Activated naive CD4-positive, alpha-beta T cell treated with anti-CD3 and anti-CD28 coated beads, Interleukin-2, amount 50 U/mL, for 24 hours (primary cell): ENCODE results near the gene OSBPL1A.

Source experiments
- H3K27ac Mint-ChIP-seq: one replicate; pipeline ENCODE4 v1.8.0; 2021; ENCODE audit warnings: mild to moderate bottlenecking, mixed read lengths
- H3K27me3 Mint-ChIP-seq: one replicate; pipeline ENCODE4 v1.8.0; 2021; ENCODE audit warnings: mixed read lengths
- H3K36me3 Mint-ChIP-seq: one replicate; pipeline ENCODE4 v1.8.0; 2021; ENCODE audit warnings: mixed read lengths
- H3K4me1 Mint-ChIP-seq: one replicate; pipeline ENCODE4 v1.8.0; 2021; ENCODE audit warnings: mixed read lengths
- H3K4me3 Mint-ChIP-seq: one replicate; pipeline ENCODE4 v1.8.0; 2021; ENCODE audit warnings: mild to moderate bottlenecking, mixed read lengths
- H3K9me3 Mint-ChIP-seq: one replicate; pipeline ENCODE4 v1.8.0; 2021; ENCODE audit warnings: mixed read lengths

OSBPL1A gene

GRCh38 chr18:24208270-24209035, 189.2 kb downstream of the OSBPL1A start:
- H3K4me1 Mint-ChIP-seq: no peaks in the 10 kb centered on the region
- H3K36me3 Mint-ChIP-seq: no peaks in the 10 kb centered on the region
- H3K4me3 Mint-ChIP-seq: no peak overlapping the region
- H3K27ac Mint-ChIP-seq: no peak overlapping the region
- H3K27me3 Mint-ChIP-seq: peaks cover 2% of the 10 kb centered on the region
- no peaks in the 10 kb centered on the region for H3K9me3 Mint-ChIP-seq

GRCh38 chr18:24204904-24205303, 192.7 kb downstream of the OSBPL1A start:
- H3K27me3 Mint-ChIP-seq: peaks cover 2% of the 10 kb centered on the region
- no peaks in the 10 kb centered on the region for H3K4me1 Mint-ChIP-seq
- no peak overlapping the region for H3K4me3 Mint-ChIP-seq
- H3K9me3 Mint-ChIP-seq: no peaks in the 10 kb centered on the region
- H3K36me3 Mint-ChIP-seq: no peaks in the 10 kb centered on the region
- H3K27ac Mint-ChIP-seq: no peak overlapping the region

- H3K27ac Mint-ChIP-seq: no peak overlapping the region
- no peaks in the 10 kb centered on the region for H3K9me3 Mint-ChIP-seq
- no peak overlapping the region for H3K4me3 Mint-ChIP-seq
- H3K36me3 Mint-ChIP-seq: no peaks in the 10 kb centered on the region
- H3K27me3 Mint-ChIP-seq: no peaks in the 10 kb centered on the region
- no peaks in the 10 kb centered on the region for H3K4me1 Mint-ChIP-seq
These were observed 195.6 kb downstream of the OSBPL1A start for GRCh38 chr18:24201699-24202687.

GRCh38 chr18:24200494-24201290, 196.9 kb downstream of the OSBPL1A start:
- Mint-ChIP-seq H3K27ac (no peak overlapping the region), H3K27me3 (no peaks in the 10 kb centered on the region), H3K4me3 (no peak overlapping the region), H3K36me3 (no peaks in the 10 kb centered on the region), H3K4me1 (no peaks in the 10 kb centered on the region), H3K9me3 (no peaks in the 10 kb centered on the region)

GRCh38 chr18:24199372-24199962, 198.2 kb downstream of the OSBPL1A start:
- Mint-ChIP-seq H3K36me3 (no peaks in the 10 kb centered on the region), H3K27ac (no peak overlapping the region), H3K27me3 (no peaks in the 10 kb centered on the region), H3K4me1 (no peaks in the 10 kb centered on the region), H3K9me3 (no peaks in the 10 kb centered on the region), H3K4me3 (no peak overlapping the region)

- Mint-ChIP-seq H3K4me3 (no peak overlapping the region), H3K27me3 (no peaks in the 10 kb centered on the region), H3K27ac (no peak overlapping the region), H3K36me3 (no peaks in the 10 kb centered on the region), H3K4me1 (no peaks in the 10 kb centered on the region), H3K9me3 (no peaks in the 10 kb centered on the region)
These were observed 199.2 kb downstream of the OSBPL1A start for GRCh38 chr18:24198461-24198860.

- H3K4me1 Mint-ChIP-seq: no peaks in the 10 kb centered on the region
- no peaks in the 10 kb centered on the region for H3K9me3 Mint-ChIP-seq
- H3K36me3 Mint-ChIP-seq: no peaks in the 10 kb centered on the region
- no peaks in the 10 kb centered on the region for H3K27me3 Mint-ChIP-seq
- no peak overlapping the region for H3K27ac Mint-ChIP-seq
- no peak overlapping the region for H3K4me3 Mint-ChIP-seq
These were observed 200.2 kb downstream of the OSBPL1A start for GRCh38 chr18:24197412-24197811.

- Mint-ChIP-seq H3K36me3 (no peaks in the 10 kb centered on the region), H3K9me3 (no peaks in the 10 kb centered on the region), H3K4me1 (no peaks in the 10 kb centered on the region), H3K4me3 (no peak overlapping the region), H3K27ac (no peak overlapping the region), H3K27me3 (no peaks in the 10 kb centered on the region)
These were observed 200.9 kb downstream of the OSBPL1A start for GRCh38 chr18:24196764-24197163.

GRCh38 chr18:24195296-24196053, 202.1 kb downstream of the OSBPL1A start:
- H3K9me3 Mint-ChIP-seq: no peaks in the 10 kb centered on the region
- H3K4me1 Mint-ChIP-seq: no peaks in the 10 kb centered on the region
- no peak overlapping the region for H3K27ac Mint-ChIP-seq
- H3K27me3 Mint-ChIP-seq: no peaks in the 10 kb centered on the region
- no peak overlapping the region for H3K4me3 Mint-ChIP-seq
- no peaks in the 10 kb centered on the region for H3K36me3 Mint-ChIP-seq

- Mint-ChIP-seq H3K27ac (no peak overlapping the region), H3K4me1 (no peaks in the 10 kb centered on the region), H3K36me3 (no peaks in the 10 kb centered on the region), H3K9me3 (no peaks in the 10 kb centered on the region), H3K27me3 (peaks cover 1% of the 10 kb centered on the region), H3K4me3 (no peak overlapping the region)
These were observed 207.0 kb downstream of the OSBPL1A start for GRCh38 chr18:24190590-24190989.

GRCh38 chr18:24189664-24190346, 207.8 kb downstream of the OSBPL1A start:
- Mint-ChIP-seq H3K36me3 (no peaks in the 10 kb centered on the region), H3K27me3 (peaks cover 1% of the 10 kb centered on the region), H3K27ac (no peak overlapping the region), H3K9me3 (no peaks in the 10 kb centered on the region), H3K4me3 (no peak overlapping the region), H3K4me1 (no peaks in the 10 kb centered on the region)

- Mint-ChIP-seq H3K4me1 (no peaks in the 10 kb centered on the region), H3K9me3 (no peaks in the 10 kb centered on the region), H3K27me3 (peaks cover 4% of the 10 kb centered on the region), H3K36me3 (no peaks in the 10 kb centered on the region), H3K4me3 (no peak overlapping the region), H3K27ac (no peak overlapping the region)
These were observed 208.6 kb downstream of the OSBPL1A start for GRCh38 chr18:24189007-24189528.

- Mint-ChIP-seq H3K4me3 (no peak overlapping the region), H3K4me1 (no peaks in the 10 kb centered on the region), H3K27me3 (peaks cover 4% of the 10 kb centered on the region), H3K36me3 (no peaks in the 10 kb centered on the region), H3K9me3 (no peaks in the 10 kb centered on the region), H3K27ac (no peak overlapping the region)
These were observed 209.5 kb downstream of the OSBPL1A start for GRCh38 chr18:24188120-24188519.

- H3K4me3 Mint-ChIP-seq: no peak overlapping the region
- no peaks in the 10 kb centered on the region for H3K36me3 Mint-ChIP-seq
- H3K27me3 Mint-ChIP-seq: peaks cover 4% of the 10 kb centered on the region
- no peaks in the 10 kb centered on the region for H3K9me3 Mint-ChIP-seq
- H3K4me1 Mint-ChIP-seq: no peaks in the 10 kb centered on the region
- no peak overlapping the region for H3K27ac Mint-ChIP-seq
These were observed 209.9 kb downstream of the OSBPL1A start for GRCh38 chr18:24187689-24188088.
